Myocyte (in vitro differentiated cells): ENCODE data around the gene NEK5. TPM values are rescaled to one million over a fixed set of nuclear protein-coding genes. Genes with fewer than 3 reads are reported as not detected.

Experiments used
- DNase-seq: peaks from one replicate; pipeline ENCODE4 v3.0.0-alpha.2; 2012; ENCODE audit warnings: low read depth
- total RNA-seq: library from RNA; depleted of rRNA; stranded (reverse); fragments of >200 nt; gene quantifications from 2 replicates; pipeline ENCODE4 v1.2.3, GENCODE V29; 2014

NEK5 gene
- total RNA-seq, 1 donor from 2014 or later: not detected

DNA sequence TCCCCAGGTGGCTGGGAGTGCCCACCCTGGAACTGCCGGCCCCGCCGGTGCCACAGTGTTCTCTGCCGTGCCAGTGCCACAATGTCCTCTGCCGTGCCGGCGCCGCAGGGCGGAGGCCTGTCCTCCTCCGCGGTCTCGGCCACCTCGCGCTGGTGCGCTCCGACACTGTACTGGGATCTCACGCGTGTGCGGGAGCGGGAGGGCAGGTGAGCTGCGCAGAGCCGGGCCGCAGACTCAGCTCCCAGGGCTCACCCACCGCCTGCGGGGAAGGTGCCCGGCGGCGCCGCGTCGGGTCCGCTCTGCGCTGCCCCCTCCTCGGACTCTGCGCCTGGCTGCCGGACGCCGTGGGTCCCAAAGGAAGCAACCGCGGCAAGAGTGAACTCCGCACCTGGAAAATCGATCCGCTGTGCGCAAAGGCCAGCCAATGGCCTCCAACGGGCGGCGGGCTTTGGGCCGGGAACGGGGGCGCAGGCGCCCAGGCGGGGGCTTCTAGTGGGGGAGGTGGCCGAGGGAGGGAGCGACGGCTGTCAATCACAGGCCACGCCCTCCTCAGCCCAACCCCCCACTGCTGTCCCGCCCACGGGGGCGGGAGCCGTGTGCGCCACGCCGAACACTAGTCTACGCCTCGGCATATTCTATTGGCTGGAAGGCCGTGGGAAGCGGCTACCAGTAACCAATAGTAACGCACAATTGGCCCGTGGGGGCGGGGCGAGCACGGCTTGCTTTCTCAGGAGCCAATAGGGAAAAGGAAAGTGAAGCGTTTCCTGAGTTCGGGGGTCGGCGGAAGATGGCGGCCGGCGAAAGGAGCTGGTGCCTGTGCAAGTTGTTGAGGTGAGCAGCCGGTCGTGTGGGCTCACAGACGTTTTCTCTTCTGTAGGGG lies 117.0 kb downstream of the NEK5 start, which contains the start of gene ALG11:
Gene ALG11 (plus strand): TSS at position 767 of the 880 bp plus-strand sequence. CDS start 21 bp downstream, at position 788.
- peak; percentile 99 for DNase-seq

DNA sequence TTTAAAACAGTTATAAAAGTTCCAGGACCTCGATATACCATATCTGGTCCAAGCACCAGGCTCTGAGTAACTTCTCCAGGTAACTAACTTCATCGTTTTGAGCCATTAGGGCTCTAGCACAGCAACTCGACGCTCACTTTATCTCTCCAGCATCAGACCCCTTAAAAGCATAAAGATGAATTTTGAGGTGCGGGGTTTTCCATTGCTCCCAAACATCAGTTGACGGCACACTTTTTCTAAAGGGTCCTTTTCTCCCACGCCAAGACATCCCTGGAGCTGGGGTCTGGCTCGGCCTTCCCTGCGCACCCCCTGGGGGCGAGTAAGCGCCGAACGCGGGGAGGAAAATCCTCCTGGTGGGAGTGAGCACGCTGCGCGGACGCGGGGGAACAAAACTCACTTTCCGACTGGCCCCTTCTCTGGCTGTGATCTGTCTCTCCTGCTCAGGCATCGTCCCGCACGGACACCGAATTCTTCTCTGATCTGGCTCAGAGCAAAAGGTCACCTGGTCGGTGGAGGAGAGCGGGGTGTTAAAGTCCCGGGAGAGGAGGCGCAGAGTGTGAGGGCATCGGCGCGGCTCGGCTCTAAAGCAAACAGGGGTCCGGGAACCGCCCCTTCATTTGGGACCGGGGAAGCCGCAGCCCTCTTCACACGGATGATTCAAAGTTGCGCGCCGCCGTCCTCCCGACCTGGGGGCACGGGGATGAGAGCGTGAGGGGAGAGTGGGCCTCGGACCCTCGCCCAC lies 117.8 kb downstream of the NEK5 start, which contains the start of gene ATP7B:
Gene ATP7B (minus strand): TSS at position 561 of the 742 bp plus-strand sequence. CDS start 113 bp downstream, at position 448.
- peak; percentile 25 for DNase-seq

DNA sequence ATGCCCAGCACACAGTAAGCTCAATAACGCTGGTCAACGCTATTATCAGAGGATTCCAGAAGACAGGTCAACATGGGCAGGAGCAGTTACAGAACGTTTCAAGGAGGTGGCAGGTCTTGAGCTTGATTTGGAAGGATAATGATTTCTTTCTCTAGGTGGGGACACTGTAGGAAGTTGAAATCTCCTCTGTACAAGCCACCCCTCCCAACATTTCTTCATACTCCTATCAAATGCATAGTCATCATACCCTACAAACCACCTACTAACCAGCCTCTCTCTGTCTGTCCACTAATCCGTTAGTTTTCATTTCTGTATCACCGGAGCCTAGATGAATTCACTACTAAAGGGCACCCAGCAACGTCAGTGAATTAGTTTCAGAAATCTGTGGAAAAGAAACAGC lies 118.9 kb downstream of the NEK5 start:
- DNase-seq: no peak

DNA sequence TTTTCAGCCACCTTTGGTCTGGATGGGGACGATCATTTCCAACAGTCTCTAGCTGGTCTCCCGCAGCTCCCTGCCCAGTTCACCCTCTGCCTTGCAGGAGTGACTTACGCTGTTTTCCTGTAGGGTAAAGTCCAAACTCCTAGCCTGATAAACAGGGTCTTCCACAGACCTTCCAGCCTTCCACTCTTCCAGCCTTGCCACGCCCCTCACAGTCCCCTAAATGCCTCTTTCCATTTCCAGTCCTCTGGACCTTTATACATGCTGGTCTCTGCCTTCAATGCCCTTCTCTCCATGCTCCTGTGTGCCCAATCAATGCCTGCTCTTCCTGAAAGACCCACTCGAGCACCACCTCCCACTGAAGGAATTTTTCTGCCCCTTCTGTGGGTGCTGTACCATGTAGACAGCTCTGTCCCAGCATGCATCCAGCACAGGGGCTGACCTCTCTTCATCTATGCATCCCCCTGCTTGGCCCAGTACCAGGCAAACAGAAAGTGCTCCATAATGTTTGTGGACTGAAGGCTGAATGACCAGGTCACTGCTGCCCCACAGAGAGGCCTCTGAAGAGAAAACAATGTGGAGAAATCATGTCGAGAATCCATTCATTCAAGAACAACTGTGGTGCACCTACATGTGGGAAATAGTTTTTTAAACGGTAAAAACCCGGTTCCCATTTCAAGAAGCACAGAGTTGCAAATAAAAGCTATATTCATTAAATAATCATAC lies 122.2 kb downstream of the NEK5 start:
- no peak for DNase-seq

DNA sequence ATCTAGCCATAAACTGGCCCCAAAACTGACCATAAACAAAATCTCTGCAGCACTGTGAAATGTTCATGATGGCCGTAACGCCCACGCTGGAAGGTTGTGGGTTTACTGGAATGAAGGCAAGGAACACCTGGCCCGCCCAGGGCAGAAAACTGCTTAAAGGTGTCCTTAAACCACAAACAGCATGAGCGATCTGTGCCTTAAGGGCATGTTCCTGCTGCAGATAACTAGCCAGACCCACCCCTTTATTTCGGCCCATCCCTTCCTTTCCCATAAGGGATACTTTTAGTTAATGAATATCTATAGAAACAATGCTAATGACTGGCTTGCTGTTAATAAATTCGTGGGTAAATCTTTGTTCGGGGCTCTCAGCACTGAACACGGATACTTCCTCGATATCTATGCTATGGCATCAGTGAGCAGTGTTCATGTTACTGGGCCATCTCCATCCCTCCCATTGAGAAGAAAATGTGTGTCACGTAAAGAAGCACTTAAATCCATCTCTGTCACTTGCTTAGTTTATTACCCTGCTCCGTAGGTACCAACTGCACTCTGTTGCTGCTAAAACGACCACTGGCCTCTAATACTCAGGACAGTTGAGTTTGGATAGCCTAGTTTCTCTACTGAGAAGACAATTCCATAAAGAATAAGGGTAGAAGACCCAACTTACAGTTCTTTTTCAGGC lies 122.9 kb downstream of the NEK5 start:
- DNase-seq: no peak

DNA sequence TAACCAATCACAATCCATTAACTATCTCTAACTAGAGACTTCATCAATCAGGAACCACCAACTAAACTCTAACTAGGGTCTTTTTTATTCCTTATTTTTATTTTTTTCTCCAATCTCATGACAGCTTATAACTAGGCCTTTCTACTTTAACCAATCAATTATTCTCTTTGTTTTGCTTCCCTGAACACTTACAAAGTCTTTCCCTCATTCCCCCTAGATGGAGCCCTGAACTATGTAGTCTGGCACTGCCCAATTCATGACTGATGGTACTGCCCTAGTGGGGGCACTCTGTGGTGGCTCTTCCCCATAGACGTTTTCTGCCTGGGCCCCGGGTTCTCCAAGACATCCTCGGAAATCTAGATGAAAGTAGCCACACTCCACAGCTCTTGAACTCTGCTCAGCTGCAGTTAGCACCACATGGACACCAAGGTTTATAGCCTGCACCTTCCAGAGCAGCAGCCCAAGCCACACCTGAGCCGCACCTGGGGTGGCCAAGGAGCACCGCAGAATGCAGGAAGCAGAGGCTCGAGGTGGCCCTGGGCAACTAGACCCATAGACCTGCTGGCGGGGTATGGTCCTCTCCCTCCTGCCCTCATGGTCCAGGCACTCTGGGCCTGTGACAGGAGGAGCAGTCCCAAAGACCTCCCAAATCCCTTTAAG lies 124.2 kb downstream of the NEK5 start:
- DNase-seq: no peak

DNA sequence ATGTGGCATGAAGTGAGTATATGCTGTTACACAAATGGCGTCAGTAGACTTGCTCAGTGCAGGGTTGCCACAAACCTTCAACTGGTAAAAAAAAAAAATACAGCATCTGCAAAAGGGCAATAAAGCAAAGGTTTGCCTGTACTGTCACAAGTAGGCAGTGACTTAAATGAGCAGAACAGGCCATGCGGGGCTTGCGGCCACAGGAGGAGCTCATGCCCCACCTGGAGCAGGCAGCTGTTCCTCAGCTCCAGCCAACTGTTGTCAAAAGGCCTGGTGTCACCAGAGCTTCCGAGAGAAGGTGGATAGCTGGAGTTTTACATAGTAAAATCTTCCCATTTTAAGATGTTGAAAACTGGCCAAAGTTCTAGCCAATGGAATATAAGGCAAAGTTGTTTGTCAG lies 125.3 kb downstream of the NEK5 start:
- DNase-seq: peak; percentile 45

DNA sequence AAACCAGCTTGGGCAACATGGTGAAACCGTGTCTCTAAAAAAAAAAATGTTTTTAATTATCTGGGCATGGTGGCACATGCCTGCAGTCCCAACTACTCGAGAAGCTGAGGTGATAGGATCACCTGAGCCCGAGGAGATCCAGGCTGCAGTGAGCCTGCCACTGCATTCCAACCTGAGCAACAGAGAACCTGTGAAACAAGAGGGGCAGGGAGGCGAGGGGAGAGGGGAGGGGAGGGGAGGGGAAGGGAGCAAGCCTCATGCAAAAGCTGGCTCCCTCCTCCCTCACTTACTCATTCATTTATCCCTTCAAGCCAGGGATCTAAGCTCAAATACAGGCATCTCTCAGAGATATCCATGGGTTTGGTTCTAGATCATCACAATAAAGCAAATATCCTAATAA lies 126.5 kb downstream of the NEK5 start:
- no peak for DNase-seq

DNA sequence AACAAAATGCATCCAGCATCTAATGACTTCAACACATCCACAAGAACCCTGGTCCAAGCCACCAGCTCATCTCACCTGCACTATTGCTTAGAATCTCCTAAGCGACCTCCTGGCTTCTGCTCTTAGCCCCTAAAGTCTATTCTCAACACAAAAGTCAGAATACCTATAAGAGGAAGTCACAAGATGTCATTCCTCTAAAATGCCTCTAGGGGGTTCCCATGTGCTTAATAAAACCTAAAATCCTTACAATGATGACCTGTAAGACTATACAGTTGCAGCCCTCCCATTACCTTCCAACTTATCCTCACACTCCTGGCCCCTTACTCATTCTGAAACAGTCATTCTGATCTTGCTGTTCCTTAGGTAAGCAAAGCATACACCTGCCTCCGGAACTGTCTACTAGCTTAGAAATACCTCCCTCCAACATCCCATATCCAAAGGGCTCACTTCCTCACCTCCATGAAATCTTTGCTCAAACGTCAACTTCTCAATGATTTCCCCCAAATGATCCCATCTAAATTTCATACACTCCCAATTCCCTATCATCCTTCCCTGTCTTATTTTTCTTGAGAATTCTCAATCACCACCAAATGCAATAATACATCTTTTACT lies 127.6 kb downstream of the NEK5 start:
- peak; percentile 25 for DNase-seq

DNA sequence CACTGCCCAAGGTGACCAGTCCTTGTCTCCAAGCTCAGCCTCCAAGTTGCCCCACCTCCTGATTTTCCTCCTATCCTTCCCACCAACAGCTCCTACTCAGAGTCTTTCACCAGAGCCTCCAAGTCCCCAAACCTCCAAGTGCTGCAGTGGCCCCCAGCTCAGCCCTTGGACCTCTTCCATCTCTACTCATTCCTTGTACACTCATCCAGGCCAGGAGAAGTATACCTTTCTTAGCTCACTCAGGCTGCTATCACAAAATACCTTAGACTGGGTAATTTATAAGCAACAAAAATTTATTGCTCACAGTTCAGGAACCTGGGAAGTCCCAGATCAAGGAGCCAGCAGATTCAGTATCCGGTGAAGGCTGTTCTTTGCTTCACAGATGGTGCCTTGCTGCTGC lies 129.0 kb downstream of the NEK5 start:
- DNase-seq: no peak

DNA sequence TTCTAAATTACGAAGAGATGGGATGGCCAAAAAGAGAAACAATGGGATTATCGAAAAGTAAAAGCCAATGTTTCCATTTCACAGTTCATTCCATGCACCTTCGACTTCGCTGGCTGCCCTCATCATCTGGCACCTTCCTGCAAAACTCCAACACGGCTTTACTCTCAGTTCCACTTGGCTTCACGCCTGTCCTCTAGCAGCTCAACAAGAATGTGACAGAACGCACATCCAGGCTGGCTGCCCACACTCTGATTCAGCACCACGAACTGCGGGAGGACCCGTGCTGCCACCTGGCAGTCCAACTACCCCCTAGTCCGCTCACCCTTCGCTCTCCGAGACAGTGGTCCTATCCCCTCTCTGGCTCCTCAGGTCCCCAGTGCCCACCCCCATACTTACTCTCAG lies 129.4 kb downstream of the NEK5 start:
- peak; percentile 29 for DNase-seq

DNA sequence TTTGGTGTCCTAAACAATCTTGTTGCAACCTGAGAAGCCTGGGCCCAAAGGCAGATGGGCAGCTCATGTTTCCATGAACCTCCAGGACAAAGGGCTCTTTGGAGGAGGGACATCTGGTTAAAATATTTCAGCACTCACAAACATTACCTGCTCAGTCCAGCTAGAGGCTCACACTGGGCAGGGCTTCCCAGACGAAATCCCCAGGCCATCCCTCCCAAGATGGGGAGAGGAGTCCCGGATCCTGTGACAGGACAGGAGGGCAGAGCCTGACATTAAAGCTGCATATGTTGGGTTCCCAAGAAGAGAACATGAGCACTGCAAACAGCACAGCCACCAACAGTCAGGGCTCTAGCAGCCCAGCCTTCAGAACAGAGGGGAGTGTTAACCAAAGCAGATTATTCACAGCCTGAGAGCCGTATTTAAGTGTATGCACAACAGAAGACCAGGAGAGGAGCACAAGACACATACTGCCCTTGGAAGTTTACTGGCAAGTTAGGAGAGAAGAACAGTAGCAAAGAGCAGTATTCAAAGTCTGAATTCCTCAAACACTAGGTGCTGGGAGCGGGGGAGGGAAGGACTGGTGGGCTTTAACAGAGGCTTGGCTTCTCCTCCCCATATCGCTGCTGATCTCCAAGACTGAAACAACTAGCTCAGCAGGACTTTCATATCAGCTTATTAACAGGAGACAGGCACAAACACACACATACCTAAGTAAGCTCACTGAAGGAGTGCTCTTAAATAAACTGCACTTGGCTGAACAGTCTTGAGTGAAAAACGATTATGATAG lies 130.0 kb downstream of the NEK5 start:
- DNase-seq: peak; percentile 47

DNA sequence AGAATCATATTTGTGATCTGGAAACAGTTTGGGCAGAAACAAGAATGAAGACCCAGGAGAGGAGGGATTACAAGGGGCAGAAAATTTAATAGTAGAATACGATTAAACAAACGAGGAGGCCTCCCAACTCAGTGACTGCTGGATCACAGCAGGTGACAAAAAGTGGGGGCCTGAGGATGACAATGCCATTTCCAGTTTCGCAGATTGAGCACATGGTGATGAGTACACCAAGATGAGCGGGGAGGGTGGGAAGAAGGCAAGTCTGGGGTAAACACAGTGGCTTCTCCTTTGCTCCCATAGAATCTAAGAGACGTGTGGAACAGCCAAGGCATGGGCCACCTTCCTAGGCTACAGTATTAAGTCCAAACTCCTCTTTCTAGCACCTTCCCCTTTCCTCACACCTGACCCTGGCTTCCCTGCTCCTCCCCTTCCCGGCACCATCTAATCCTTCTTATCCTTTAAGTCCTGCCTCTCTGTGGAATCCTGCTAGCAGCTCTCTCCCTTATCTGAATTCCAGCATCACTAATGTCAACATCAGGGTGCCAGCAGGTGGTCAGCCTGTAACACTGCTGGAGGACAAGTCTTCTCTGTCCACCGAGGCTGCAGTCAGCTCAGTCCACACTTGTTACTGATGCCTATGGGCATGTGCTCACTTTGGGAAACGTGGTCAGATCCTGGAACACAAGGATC lies 131.1 kb downstream of the NEK5 start:
- peak; percentile 53 for DNase-seq

DNA sequence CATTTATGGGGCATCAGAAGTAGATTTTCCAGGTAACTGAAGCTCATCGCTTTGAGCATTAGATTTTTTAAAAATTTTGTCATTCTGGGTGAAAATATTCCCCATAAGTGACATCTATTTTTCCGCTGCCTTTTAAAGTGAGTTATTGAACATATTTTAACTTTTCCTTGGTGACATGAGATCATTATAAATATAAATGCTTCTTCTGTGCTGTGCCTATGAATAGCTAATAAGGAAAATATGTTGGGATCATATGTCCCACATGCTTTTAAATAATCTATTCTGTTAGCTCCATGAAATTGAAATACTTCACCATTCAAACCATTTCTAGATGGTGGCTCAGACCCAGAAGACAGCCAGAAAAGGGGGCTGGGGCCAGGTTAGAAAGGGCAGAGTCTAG lies 131.7 kb downstream of the NEK5 start:
- DNase-seq: no peak

DNA sequence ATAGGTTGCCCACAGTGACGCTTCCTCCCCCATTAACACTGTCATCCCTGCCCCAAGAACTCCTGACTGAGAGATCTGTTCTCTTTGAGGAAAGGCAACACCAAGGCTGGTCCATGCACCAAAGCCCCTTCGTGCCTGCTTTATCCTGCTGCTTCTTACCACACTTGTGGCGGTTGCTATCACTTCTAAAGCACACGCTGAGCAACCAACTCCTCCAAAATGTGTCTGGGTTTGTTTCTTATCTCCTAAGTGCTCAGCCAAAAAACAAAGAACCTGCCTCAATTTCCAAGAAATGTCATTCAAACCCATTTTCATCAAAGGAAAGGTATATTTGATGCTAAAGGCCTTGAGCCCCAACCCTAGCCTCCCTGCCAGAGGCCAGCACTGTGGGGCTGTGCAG lies 132.2 kb downstream of the NEK5 start:
- DNase-seq: no peak

DNA sequence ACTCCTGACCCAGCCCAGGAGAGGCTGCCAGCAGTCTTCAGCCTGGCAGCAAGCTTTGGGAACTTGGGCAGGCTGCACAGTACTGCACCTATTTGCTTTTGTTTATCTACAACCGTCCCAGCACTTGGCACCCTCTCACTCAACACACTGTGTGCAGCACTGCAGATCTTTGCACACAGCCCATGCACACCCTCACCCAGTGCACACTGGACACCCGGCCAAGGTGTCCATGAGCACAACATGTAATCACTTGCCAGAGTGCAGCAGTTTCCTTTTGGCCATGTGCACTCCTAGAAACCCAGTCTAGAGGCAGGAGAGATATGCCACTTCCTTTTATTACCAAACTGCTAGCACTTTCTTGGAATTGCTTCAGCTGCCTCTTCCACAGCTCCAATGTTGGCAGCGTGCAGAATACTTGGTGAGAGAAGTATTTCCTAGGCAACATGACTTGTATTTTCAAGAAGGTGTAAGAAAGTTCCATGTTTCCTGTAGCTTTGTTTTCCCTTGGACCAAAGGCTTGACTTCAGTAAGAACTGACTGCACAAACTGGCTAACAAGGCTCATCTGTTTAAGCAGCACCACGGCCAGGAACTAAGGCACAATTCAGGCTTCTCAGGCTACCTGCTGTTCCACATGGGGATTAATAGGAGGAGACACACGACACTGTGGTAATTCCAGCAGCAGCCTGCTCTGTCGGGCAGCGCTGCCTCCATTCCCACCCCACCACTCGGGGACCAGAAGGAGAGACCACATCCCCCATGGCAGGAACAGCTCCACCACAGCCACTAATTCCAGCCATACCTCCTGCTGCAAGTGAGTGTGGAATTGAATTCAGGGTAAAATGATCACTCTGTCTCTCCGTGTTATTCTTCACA lies 133.0 kb downstream of the NEK5 start:
- DNase-seq: peak; percentile 43

DNA sequence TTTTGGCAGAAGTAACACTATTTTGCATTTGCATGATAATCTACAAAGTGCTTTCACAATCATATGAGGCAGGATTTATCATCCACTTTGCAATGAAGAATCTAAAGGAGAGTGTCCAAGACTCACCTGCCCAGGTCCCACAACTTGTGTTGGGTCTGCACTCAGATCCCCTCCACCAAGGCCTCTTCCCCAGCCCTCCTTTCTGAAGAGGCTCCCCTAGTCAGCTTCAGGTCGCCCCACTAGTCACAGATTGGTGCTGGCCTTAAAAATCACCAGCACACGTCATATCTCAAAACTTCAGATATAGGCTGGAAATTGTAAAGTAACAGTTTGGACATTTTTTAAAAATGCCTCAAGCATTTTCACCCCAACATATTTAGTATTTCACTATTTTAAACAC lies 135.2 kb downstream of the NEK5 start:
- no peak for DNase-seq
